GM18499 (cell line): ENCODE data around the gene NOXRED1.

ENCODE experiments used
- ATAC-seq: cut with Tn5 transposase; IDR thresholded peaks from one replicate; pipeline ENCODE4 v1.9.1; 2021; ENCODE audit warnings: moderate number of reproducible peaks; ENCODE audit not compliant: insufficient read depth, unreplicated experiment

Gene NOXRED1

GRCh38 chr14:77346495-77346894 is 76.8 kb downstream of the NOXRED1 start:
- no peak for ATAC-seq

GRCh38 chr14:77344377-77344996 is 78.8 kb downstream of the NOXRED1 start:
- ATAC-seq: no peak
